H1 (cell line): ENCODE measurements around the gene CDON. TPM values are rescaled to one million over a fixed set of nuclear protein-coding genes. Genes with fewer than 3 reads are reported as not detected.
A peak's percentile ranks its signal among the peaks of the same experiment; 100 is the strongest.

Source experiments
- CTCF ChIA-PET: fragments of 300-600 bp; sonication (Branson Sonifier 250); formaldehyde crosslinking; loops from one replicate; lab custom pipeline; 2021; ENCODE audit not compliant: partially characterized antibody; lab: Charles Lee
- POLR2A ChIA-PET: fragments of 300-600 bp; sonication (Branson Sonifier 250); formaldehyde crosslinking; loops from one replicate; lab custom pipeline; 2021; ENCODE audit warnings: inconsistent platforms; ENCODE audit not compliant: partially characterized antibody; lab: Charles Lee
- DNase-seq, 2 experiments: peaks; one replicate each; pipeline versions ENCODE4 v3.0.0 to v3.0.0-alpha.2; 2010 to 2022; ENCODE audit warnings: low spot score in 2 of 2, low read depth in 1 of 2, mixed read lengths in 1 of 2
- FAIRE-seq: peaks from 2 replicates; lab custom pipeline; 2011; peaks lifted over from hg19 to GRCh38; lab: Jason Lieb, UNC
- H2AFZ ChIP-seq: 2 replicates; pipeline ENCODE4 v1.8.1; 2012; ENCODE audit warnings: low read length, inconsistent platforms
- H2AK5ac ChIP-seq: 2 replicates; pipeline ENCODE4 v1.6.1; 2013; ENCODE audit warnings: low read depth, low read length
- H2BK120ac ChIP-seq: replicated peaks from 2 replicates; pipeline ENCODE3; 2013; ENCODE audit warnings: low read depth, low read length, inconsistent platforms
- H2BK12ac ChIP-seq: 2 replicates; pipeline ENCODE4 v1.6.1; 2013; ENCODE audit warnings: low read depth, low read length
- H2BK15ac ChIP-seq: 2 replicates; pipeline ENCODE4 v1.6.1; 2013; ENCODE audit warnings: low read length
- H2BK20ac ChIP-seq: 2 replicates; pipeline ENCODE4 v1.6.1; 2013; ENCODE audit warnings: low read length
- H2BK5ac ChIP-seq: 2 replicates; pipeline ENCODE4 v1.6.1; 2013; ENCODE audit warnings: low read depth, low read length
- H3K14ac ChIP-seq: 2 replicates; pipeline ENCODE4 v1.6.1; 2013; ENCODE audit warnings: inconsistent platforms; ENCODE audit not compliant: insufficient read length
- H3K18ac ChIP-seq: 2 replicates; pipeline ENCODE4 v1.6.1; 2013; ENCODE audit warnings: low read length; ENCODE audit errors: extremely low read depth
- H3K23ac ChIP-seq: 2 replicates; pipeline ENCODE4 v1.6.1; 2013; ENCODE audit warnings: inconsistent platforms; ENCODE audit not compliant: insufficient read length
- H3K23me2 ChIP-seq: 2 replicates; pipeline ENCODE4 v1.6.1; 2013; ENCODE audit warnings: low read depth, low read length
- H3K27ac ChIP-seq: 2 replicates; pipeline ENCODE4 v1.6.1; 2011; ENCODE audit warnings: low read depth, low read length, inconsistent platforms
- H3K27me3 ChIP-seq, 4 experiments: replicated peaks in 1 of 4; 1 replicate in 1 of 4; 2 replicates in 3 of 4; pipeline versions ENCODE4 v1.6.1 to v1.8.1; 2011 to 2013; ENCODE audit warnings: low read length in 3 of 4, mild to moderate bottlenecking in 3 of 4, inconsistent platforms in 2 of 4, mixed read lengths in 2 of 4, moderate library complexity in 1 of 4; ENCODE audit not compliant: control insufficient read depth in 3 of 4, insufficient read depth in 3 of 4; ENCODE audit errors: extremely low read depth in 1 of 4
- H3K36me3 ChIP-seq, 4 experiments: 2 replicates each; pipeline versions ENCODE4 v1.6.1 to v1.8.1; 2011 to 2013; ENCODE audit warnings: mild to moderate bottlenecking in 4 of 4, low read length in 3 of 4, moderate library complexity in 2 of 4, control low read depth in 1 of 4, inconsistent platforms in 1 of 4; ENCODE audit not compliant: insufficient read depth in 4 of 4, control insufficient read depth in 2 of 4
- H3K4ac ChIP-seq: replicated peaks from 2 replicates; pipeline ENCODE3; 2013; ENCODE audit warnings: low read length, low read depth, mixed read lengths, inconsistent platforms; ENCODE audit not compliant: insufficient read length
- H3K4me1 ChIP-seq, 4 experiments: replicated peaks in 1 of 4; 1 replicate in 1 of 4; 2 replicates in 3 of 4; pipeline versions ENCODE4 v1.6.1 to v1.8.1; 2011 to 2013; ENCODE audit warnings: low read length in 3 of 4, inconsistent platforms in 2 of 4, mixed read lengths in 1 of 4; ENCODE audit not compliant: insufficient read depth in 4 of 4, control insufficient read depth in 3 of 4
- H3K4me2 ChIP-seq, 2 experiments: 2 replicates each; pipeline versions ENCODE4 v1.6.1 to v1.8.1; 2011 to 2013; ENCODE audit warnings: low read depth in 2 of 2, low read length in 2 of 2, control low read depth in 1 of 2, inconsistent platforms in 1 of 2, mild to moderate bottlenecking in 1 of 2; ENCODE audit not compliant: insufficient read depth in 1 of 2
- H3K4me3 ChIP-seq, 4 experiments: fragments of 200-600, 300-600 bp in 1 of 4; sonication (generic), shearing (Covaris generic), sonication (Bioruptor Twin) in 1 of 4; 2 replicates each; pipeline versions ENCODE4 v1.5.1 to v1.8.1; 2011 to 2016; ENCODE audit warnings: low read length in 4 of 4, low read depth in 3 of 4, control low read depth in 2 of 4, inconsistent platforms in 2 of 4, mild to moderate bottlenecking in 2 of 4, mixed read lengths in 1 of 4, moderate library complexity in 1 of 4; ENCODE audit not compliant: insufficient read depth in 2 of 4; ENCODE audit errors: extremely low read depth in 1 of 4
- H3K56ac ChIP-seq: replicated peaks from 2 replicates; pipeline ENCODE3; 2013; ENCODE audit warnings: low read depth, mild to moderate bottlenecking, mixed read lengths, low read length, inconsistent platforms; ENCODE audit not compliant: insufficient read length
- H3K79me1 ChIP-seq: 2 replicates; pipeline ENCODE4 v1.6.1; 2013; ENCODE audit warnings: low read depth, low read length, control low read depth
- H3K79me2 ChIP-seq, 2 experiments: 2 replicates each; pipeline versions ENCODE4 v1.6.1 to v1.8.1; 2012 to 2013; ENCODE audit warnings: low read length in 2 of 2, mild to moderate bottlenecking in 2 of 2, inconsistent platforms in 1 of 2; ENCODE audit not compliant: insufficient read depth in 2 of 2, control insufficient read depth in 1 of 2
- H3K9ac ChIP-seq, 4 experiments: replicated peaks in 1 of 4; 1 replicate in 1 of 4; 2 replicates in 3 of 4; pipeline versions ENCODE4 v1.6.1 to v1.8.1; 2011 to 2013; ENCODE audit warnings: low read depth in 3 of 4, low read length in 3 of 4, control low read depth in 2 of 4, mild to moderate bottlenecking in 2 of 4, moderate library complexity in 2 of 4, inconsistent platforms in 1 of 4; ENCODE audit errors: extremely low read depth in 1 of 4
- H3K9me3 ChIP-seq, 2 experiments: 2 replicates each; pipeline versions ENCODE4 v1.6.1 to v1.8.1; 2012 to 2013; ENCODE audit warnings: mild to moderate bottlenecking in 2 of 2, moderate library complexity in 2 of 2, control low read depth in 1 of 2, inconsistent platforms in 1 of 2, low read depth in 1 of 2, low read length in 1 of 2, mixed read lengths in 1 of 2; ENCODE audit not compliant: insufficient read depth in 2 of 2
- H4K20me1 ChIP-seq, 2 experiments: replicated peaks in 1 of 2; 2 replicates each; pipeline versions ENCODE3 to v1.8.1; 2011 to 2013; ENCODE audit warnings: inconsistent platforms in 2 of 2, low read length in 2 of 2, mild to moderate bottlenecking in 1 of 2; ENCODE audit not compliant: insufficient read depth in 2 of 2, control insufficient read depth in 1 of 2
- H4K5ac ChIP-seq: 2 replicates; pipeline ENCODE4 v1.6.1; 2013; ENCODE audit warnings: low read length, low read depth, mixed read lengths, inconsistent platforms; ENCODE audit not compliant: insufficient read length
- H4K8ac ChIP-seq: 2 replicates; pipeline ENCODE4 v1.8.0; 2013; ENCODE audit warnings: mild to moderate bottlenecking, moderate library complexity, low read length, inconsistent platforms; ENCODE audit not compliant: insufficient read depth; ENCODE audit errors: extremely low read depth
- H4K91ac ChIP-seq: replicated peaks from 2 replicates; pipeline ENCODE3; 2013; ENCODE audit warnings: low read length, mixed read lengths, inconsistent platforms; ENCODE audit not compliant: insufficient read length
- EZH2 ChIP-seq: fragments of 200-600 bp; sonication (generic); IDR thresholded peaks from 2 replicates; pipeline ENCODE4 v1.7.1; 2012; ENCODE audit warnings: low read depth, mild to moderate bottlenecking, moderate library complexity, low read length, inconsistent platforms; ENCODE audit not compliant: severe bottlenecking
- JUN ChIP-seq: IDR thresholded peaks from 2 replicates; pipeline ENCODE4 v1.6.1; 2011; ENCODE audit warnings: low read depth, mild to moderate bottlenecking, improper control_type of control experiment, low read length
- RFX5 ChIP-seq: IDR thresholded peaks from 2 replicates; pipeline ENCODE4 v1.6.1; 2011; ENCODE audit warnings: low read depth, low read length, improper control_type of control experiment, borderline replicate concordance
- SRF ChIP-seq: IDR thresholded peaks from 2 replicates; pipeline ENCODE4 v1.6.1; 2011; ENCODE audit warnings: mild to moderate bottlenecking, low read depth, low read length, moderate library complexity
- TAF1 ChIP-seq: IDR thresholded peaks from 2 replicates; pipeline ENCODE4 v1.6.1; 2011; ENCODE audit warnings: mild to moderate bottlenecking, low read depth, low read length
- TEAD4 ChIP-seq: IDR thresholded peaks from 2 replicates; pipeline ENCODE4 v1.6.1; 2012; ENCODE audit warnings: low read depth, low read length, inconsistent platforms, mixed read lengths
- WGBS, 2 experiments: shearing (Covaris generic) in 1 of 2; methylation state at CpG; one replicate each; pipeline versions ENCODE4 v1.1.6 to v1.1.7; 2013 to 2015; ENCODE audit warnings: low lambda C conversion rate in 2 of 2, mixed read lengths in 2 of 2, inconsistent platforms in 1 of 2, low coverage in 1 of 2, missing lambda C conversion rate in 1 of 2; ENCODE audit not compliant: insufficient replicate concordance in 2 of 2, insufficient coverage in 1 of 2, insufficient read length in 1 of 2; ENCODE audit errors: extremely low coverage in 1 of 2, missing lambda C conversion rate in 1 of 2; 5-methylcytosine and 5-hydroxymethylcytosine counted together
- polyA plus RNA-seq, 7 experiments: library from polyadenylated mRNA; depleted of rRNA in 3 of 7; stranded (reverse) in 5 of 7; unstranded in 2 of 7; fragments of >200 nt in 5 of 7; fragments of 200-250 nt in 2 of 7; gene quantifications; 1 replicate in 5 of 7; 2 replicates in 1 of 7; 4 replicates in 1 of 7; pipeline versions ENCODE4 v1.2.1 to v1.2.3, GENCODE V29; 2011 to 2013; ENCODE audit warnings: missing spikeins in 2 of 7, mixed read lengths in 2 of 7
- total RNA-seq: library from RNA; stranded (reverse); fragmentation: NEBNext Ultra II Directional; extraction: Animal tissue kit (Norgen Biotek cat#: 25700); gene quantifications from 2 replicates; pipeline ENCODE4 v1.2.1, GENCODE V29; 2021
- TF ChIP-seq, protein P1 (sequence below): IDR thresholded peaks from 2 replicates; pipeline ENCODE4 v1.6.1; 2012; ENCODE audit warnings: inconsistent platforms
- TF ChIP-seq, protein P2 (sequence below): IDR thresholded peaks from 2 replicates; pipeline ENCODE4 v1.6.1; 2012; ENCODE audit warnings: inconsistent platforms

The CDON gene
- total and polyA plus RNA-seq, 2 of the 8 experiments (the other 6 are each of a cell fraction or from before 2014, with no cell fraction given), result 11.0 to 32.5 TPM

DNA sequence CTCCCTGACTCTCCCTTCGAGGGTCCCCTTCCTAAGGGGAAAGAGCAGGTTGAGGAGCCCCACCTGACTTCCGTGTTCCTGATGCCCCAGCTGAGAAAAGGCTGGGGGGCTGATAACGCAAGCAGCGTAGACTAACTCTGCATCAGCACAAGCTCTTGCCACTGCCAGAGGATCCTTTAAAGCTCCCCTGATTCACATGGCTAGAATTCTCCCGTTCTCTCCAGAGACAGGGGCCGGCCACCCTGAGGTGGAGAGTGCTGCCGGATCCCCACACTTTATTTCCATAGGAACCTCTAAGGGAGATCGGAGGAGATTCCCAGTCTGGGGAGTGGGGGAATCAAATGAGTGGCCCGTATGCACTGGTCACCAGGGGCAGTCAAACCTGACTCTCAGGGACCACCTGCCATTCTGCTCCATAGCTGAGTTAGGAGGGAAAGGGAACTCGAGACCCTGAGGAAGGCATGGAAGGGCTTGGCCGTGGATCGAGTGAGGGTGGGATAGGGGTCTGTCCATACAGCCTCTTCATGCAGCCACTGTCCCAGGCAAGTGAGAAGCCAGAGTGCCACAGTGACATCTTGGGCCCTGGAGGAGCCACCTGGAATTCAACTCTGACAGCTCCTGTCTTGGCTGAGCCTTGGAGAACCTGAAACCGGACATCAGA, 118.2 kb downstream of the CDON start:
- TF ChIP-seq, protein P1, sequence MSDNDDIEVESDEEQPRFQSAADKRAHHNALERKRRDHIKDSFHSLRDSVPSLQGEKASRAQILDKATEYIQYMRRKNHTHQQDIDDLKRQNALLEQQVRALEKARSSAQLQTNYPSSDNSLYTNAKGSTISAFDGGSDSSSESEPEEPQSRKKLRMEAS, result no peak
- TF ChIP-seq TEAD4 (no peak), TAF1 (no peak), JUN (no peak), RFX5 (no peak), EZH2 (no peak), SRF (no peak)
- TF ChIP-seq, protein P2, sequence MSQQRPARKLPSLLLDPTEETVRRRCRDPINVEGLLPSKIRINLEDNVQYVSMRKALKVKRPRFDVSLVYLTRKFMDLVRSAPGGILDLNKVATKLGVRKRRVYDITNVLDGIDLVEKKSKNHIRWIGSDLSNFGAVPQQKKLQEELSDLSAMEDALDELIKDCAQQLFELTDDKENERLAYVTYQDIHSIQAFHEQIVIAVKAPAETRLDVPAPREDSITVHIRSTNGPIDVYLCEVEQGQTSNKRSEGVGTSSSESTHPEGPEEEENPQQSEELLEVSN, result no peak

More for the DNA sequence above, 118.2 kb downstream of the CDON start:
- Histone ChIP-seq H3K56ac (no peak overlapping the region), H3K9ac (no peak overlapping the region), H2BK120ac (no peak overlapping the region), H3K36me3 (no peaks in the 10 kb centered on the region), H3K4me3 (no peak overlapping the region), H2AK5ac (no peak overlapping the region), H3K4me2 (no peak overlapping the region), H3K23me2 (no peaks in the 10 kb centered on the region), H2BK20ac (no peak overlapping the region), H3K27me3 (no peaks in the 10 kb centered on the region), H3K4me1 (peaks cover 7 to 11% (median 9%) of the 10 kb centered on the region in 4 experiments), H4K5ac (no peak overlapping the region), H3K23ac (no peak overlapping the region), H3K4ac (no peak overlapping the region), H2BK12ac (no peak overlapping the region), H2BK15ac (no peak overlapping the region), H3K18ac (no peak overlapping the region), H4K91ac (no peak overlapping the region), H3K14ac (no peak overlapping the region), H2BK5ac (no peak overlapping the region), H2AFZ (no peak overlapping the region), H3K9me3 (no peaks in the 10 kb centered on the region), H4K20me1 (no peaks in the 10 kb centered on the region), H3K79me2 (no peaks in the 10 kb centered on the region), H4K8ac (no peak overlapping the region), H3K27ac (no peak overlapping the region), H3K79me1 (no peaks in the 10 kb centered on the region)
- DNase-seq (peak in 1 of 2 experiments; percentile 43), FAIRE-seq (no peak)
- ChIA-PET CTCF (interaction anchor here (0.8 to 8.2 kb wide), 12 partner anchors 9 to 356 kb away, joined by 3 to 76 read pairs (median 12); partner anchors contain the start of gene CDON), POLR2A (interaction anchor here (1.3 kb wide), 1 partner anchor 10 kb away, joined by 5 read pairs; no protein-coding TSS in a partner anchor)
- 83% methylated on average over 13 of the region's 13 CpGs; no CpG with 5 or more reads in 1 of the 2 experiments for WGBS, 2 experiments
